ENCODE results near the gene PRM1.

Gene PRM1

GRCh38 chr16:11232852-11233726 is 48.0 kb downstream of the PRM1 start:
- no peak for FAIRE-seq

DNA sequence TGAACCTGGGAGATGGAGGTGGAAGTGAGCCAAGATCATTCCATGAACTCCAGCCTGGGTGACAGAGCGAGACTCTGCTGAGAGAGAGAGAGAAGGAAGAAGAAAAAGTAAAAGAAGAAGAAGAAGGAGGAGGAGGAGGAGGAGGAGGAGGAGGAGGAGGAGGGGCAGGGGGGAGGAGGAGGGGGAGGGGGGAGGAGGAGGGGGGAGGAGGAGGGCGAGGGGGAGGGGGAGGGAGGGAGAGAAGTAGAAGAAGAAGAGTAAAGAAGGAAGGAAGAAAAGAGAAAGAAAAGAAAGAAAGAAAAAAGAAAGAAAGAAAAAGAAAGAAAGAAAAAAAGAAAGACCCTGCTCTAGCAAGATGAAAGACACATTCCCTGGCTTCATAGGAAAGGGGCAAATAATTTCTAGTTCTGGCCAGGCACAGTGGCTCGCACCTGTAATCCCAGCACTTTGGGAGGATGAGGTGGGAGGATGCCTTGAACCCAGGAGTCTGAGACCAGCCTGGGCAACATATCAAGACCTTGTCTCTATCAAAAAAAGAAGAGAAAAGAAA is 48.8 kb downstream of the PRM1 start:
- no peak for FAIRE-seq

DNA sequence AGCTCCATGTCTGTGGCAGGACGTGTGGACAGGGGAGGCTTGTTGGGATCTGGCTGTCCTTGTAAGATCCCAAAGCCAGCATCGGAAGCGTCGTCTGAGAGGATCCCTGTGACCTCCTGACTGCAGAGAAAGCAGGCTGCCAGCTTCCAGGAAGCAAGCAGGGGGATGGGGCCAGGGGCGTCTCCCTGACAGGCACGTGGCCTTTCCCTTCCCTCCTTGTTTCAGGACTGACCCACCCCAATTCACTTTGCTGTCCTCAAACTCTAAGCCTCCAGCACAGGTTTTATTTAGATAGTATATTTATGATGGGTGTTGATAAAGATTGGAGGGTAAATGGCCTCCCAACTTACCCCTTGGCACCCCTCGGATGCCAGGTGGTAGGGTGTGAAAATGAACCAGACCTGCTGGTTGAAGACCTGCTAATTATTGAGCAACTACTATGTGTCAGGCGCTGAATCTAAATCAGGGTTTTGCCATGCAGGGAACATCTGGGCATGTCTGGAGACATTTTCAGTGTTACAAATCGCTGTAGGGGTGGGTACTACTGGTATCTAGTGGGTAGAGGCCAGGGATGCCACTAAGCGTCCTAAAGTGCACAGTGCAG is 49.7 kb downstream of the PRM1 start:
- FAIRE-seq: no peak
